Prostate gland (tissue), 2 donors: Measurements from ENCODE around the gene COX11. TPM values are rescaled to one million over a fixed set of nuclear protein-coding genes. Genes with fewer than 3 reads are reported as not detected.
A peak's percentile ranks its signal among the peaks of the same experiment; 100 is the strongest.

Experiments
- DNase-seq: peaks from one replicate; pipeline ENCODE4 v3.0.0-alpha.2; 2019; ENCODE audit warnings: low spot score
- H3K27ac ChIP-seq, 2 donors: fragments of 200-600 bp; sonication (generic); 2 replicates each; pipeline ENCODE4 v1.5.1; 2017 to 2019
- H3K27me3 ChIP-seq: fragments of 200-600 bp; sonication (generic); replicated peaks from 2 replicates; pipeline ENCODE4 v1.5.1; 2019; ENCODE audit not compliant: insufficient read depth
- H3K36me3 ChIP-seq, 2 donors: fragments of 200-600 bp; sonication (generic); 1 replicate in 1 of 2; 2 replicates in 1 of 2; pipeline versions ENCODE4 v1.5.1 to v1.8.1; 2017 to 2019
- H3K4me1 ChIP-seq: fragments of 200-600 bp; sonication (generic); replicated peaks from 2 replicates; pipeline ENCODE4 v1.5.1; 2019
- H3K4me3 ChIP-seq, 2 donors: fragments of 200-600 bp; sonication (generic); 2 replicates each; pipeline ENCODE4 v1.5.1; 2017 to 2019
- H3K9me3 ChIP-seq: fragments of 200-600 bp; sonication (generic); 2 replicates; pipeline ENCODE4 v1.5.1; 2017
- CTCF ChIP-seq, 4 experiments: fragments of 200-600 bp in 2 of 4; fragments of 450-650 bp in 2 of 4; sonication (generic) in 2 of 4; IDR thresholded peaks; 1 replicate in 3 of 4; 2 replicates in 1 of 4; pipeline ENCODE4 v1.5.1; 2016 to 2019; ENCODE audit warnings: antibody characterized with exemption in 4 of 4, mild to moderate bottlenecking in 2 of 4, moderate library complexity in 2 of 4
- POLR2A ChIP-seq: fragments of 450-650 bp; IDR thresholded peaks from one replicate; pipeline ENCODE4 v1.6.1; 2016; ENCODE audit warnings: antibody characterized with exemption, mild to moderate bottlenecking
- POLR2AphosphoS5 ChIP-seq: sonication (generic); formaldehyde crosslinking; IDR thresholded peaks from one replicate; pipeline ENCODE4 v1.6.1; 2017; ENCODE audit warnings: antibody characterized with exemption
- WGBS: methylation state at CpG from one replicate; pipeline ENCODE4 v1.1.5; 2018; 5-methylcytosine and 5-hydroxymethylcytosine counted together
- intact Hi-C: fragments of 100-400 bp; cut with DNase I; formaldehyde crosslinking; loops from one replicate; pipeline ENCODE4 v1.14.2; 2022
- total RNA-seq, 2 donors: library from RNA; depleted of rRNA; stranded (reverse); fragments of >200 nt; gene quantifications; one replicate each; pipeline ENCODE4 v1.1.0, GENCODE V29; 2016

The COX11 gene
- total RNA-seq, 2 donors from 2014 or later = 33.1 to 82.1 TPM

- TF ChIP-seq CTCF (IDR thresholded peaks at IDR 0.05) = no peak
- intact Hi-C loops = no loop called here
- no peaks in the 10 kb centered on the region for H3K9me3 ChIP-seq
- H3K4me3 ChIP-seq = no peak overlapping the region
- DNase-seq = no peak
- H3K4me1 ChIP-seq = peaks cover 4% of the 10 kb centered on the region
- H3K27me3 ChIP-seq = no peaks in the 10 kb centered on the region
- no peaks in the 10 kb centered on the region for H3K36me3 ChIP-seq
- H3K27ac ChIP-seq = no peak overlapping the region
These were observed 14.8 kb upstream of the COX11 start for GRCh38 chr17:54983260-54983659.

- Histone ChIP-seq H3K9me3 (no peaks in the 10 kb centered on the region), H3K4me1 (peaks cover 4% of the 10 kb centered on the region), H3K27ac (no peak overlapping the region), H3K36me3 (no peaks in the 10 kb centered on the region), H3K4me3 (no peak overlapping the region), H3K27me3 (no peaks in the 10 kb centered on the region)
- TF ChIP-seq CTCF (IDR thresholded peaks at IDR 0.05) (no peak), POLR2A (no peak), POLR2AphosphoS5 (no peak)
- DNase-seq = no peak
- intact Hi-C loops = no loop called here
These were observed 13.9 kb upstream of the COX11 start for GRCh38 chr17:54982399-54982798.

DNA sequence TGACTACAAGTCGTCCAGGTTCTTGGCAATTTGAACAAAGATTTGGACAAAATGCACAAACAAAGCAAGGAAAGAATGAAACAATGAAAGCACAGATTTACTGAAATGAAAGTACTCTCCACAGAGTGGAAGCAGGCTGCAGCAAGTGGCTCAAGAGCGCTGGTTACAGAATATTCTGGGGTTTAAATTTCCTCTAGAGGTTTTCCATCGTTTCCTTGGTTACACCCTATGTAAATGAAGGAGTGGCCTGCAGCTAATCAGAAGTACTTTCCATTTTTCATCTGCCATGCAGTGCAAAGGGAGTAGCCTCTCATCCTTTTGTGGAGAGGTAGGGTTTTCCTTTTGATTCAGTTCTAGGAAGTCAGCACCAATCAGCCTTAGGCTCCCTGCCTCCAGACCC is 11.9 kb upstream of the COX11 start:
- Histone ChIP-seq H3K27me3 (no peaks in the 10 kb centered on the region), H3K4me1 (peaks cover 4% of the 10 kb centered on the region), H3K9me3 (no peaks in the 10 kb centered on the region), H3K4me3 (no peak overlapping the region), H3K27ac (no peak overlapping the region), H3K36me3 (no peaks in the 10 kb centered on the region)
- no peak for DNase-seq
- TF ChIP-seq POLR2A (no peak), CTCF (IDR thresholded peaks at IDR 0.05) (no peak), POLR2AphosphoS5 (no peak)
- 85% methylated on average over 3 of the region's 3 CpGs for WGBS
- intact Hi-C loops = no loop called here

DNA sequence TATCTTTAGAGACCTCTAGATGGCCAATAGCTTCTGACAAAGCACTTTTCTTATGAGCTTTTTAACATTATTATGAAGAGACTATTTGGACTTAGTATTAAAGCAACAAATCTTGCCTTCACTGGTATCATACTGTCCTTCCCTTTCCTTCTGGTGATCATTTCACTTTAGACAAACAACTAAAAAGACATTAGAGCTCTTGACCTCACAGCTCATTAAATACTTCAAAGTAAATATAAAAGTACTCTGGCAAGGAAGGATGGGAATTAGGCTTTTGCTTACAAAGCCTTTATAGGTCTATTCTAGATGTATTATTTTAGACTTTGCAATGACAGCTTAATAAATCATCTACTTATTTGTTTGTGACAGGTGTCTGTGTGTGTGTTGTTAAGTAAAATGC is 11.2 kb upstream of the COX11 start:
- DNase-seq = no peak
- intact Hi-C loops = no loop called here
- no peaks in the 10 kb centered on the region for H3K36me3 ChIP-seq
- no peak overlapping the region for H3K4me3 ChIP-seq
- no peaks in the 10 kb centered on the region for H3K9me3 ChIP-seq
- no peaks in the 10 kb centered on the region for H3K27me3 ChIP-seq
- peak overlapping the region; percentile 9 to 44 for H3K27ac ChIP-seq
- TF ChIP-seq CTCF (IDR thresholded peaks at IDR 0.05) (no peak), POLR2AphosphoS5 (peak; percentile 80)
- peaks cover 4% of the 10 kb centered on the region for H3K4me1 ChIP-seq

- H3K27me3 ChIP-seq = no peaks in the 10 kb centered on the region
- no peak overlapping the region for H3K4me3 ChIP-seq
- 52% methylated on average over 2 of the region's 2 CpGs for WGBS
- H3K36me3 ChIP-seq = no peaks in the 10 kb centered on the region
- H3K9me3 ChIP-seq = no peaks in the 10 kb centered on the region
- no peak overlapping the region for H3K27ac ChIP-seq
- DNase-seq = no peak
- peak; percentile 15 for TF ChIP-seq POLR2AphosphoS5
- TF ChIP-seq CTCF (IDR thresholded peaks at IDR 0.05) = no peak
- intact Hi-C loops = no loop called here
- H3K4me1 ChIP-seq = peaks cover 4% of the 10 kb centered on the region
These were observed 9.3 kb upstream of the COX11 start for GRCh38 chr17:54977744-54978143.
